ENCODE measurements around the gene GPANK1. TPM values are rescaled to one million over a fixed set of nuclear protein-coding genes. Genes with fewer than 3 reads are reported as not detected.

The GPANK1 gene
- total and polyA plus RNA-seq, 2 of the 13 experiments (the other 11 are each of a cell fraction or from before 2014, with no cell fraction given): 15.4 to 22.8 TPM

DNA sequence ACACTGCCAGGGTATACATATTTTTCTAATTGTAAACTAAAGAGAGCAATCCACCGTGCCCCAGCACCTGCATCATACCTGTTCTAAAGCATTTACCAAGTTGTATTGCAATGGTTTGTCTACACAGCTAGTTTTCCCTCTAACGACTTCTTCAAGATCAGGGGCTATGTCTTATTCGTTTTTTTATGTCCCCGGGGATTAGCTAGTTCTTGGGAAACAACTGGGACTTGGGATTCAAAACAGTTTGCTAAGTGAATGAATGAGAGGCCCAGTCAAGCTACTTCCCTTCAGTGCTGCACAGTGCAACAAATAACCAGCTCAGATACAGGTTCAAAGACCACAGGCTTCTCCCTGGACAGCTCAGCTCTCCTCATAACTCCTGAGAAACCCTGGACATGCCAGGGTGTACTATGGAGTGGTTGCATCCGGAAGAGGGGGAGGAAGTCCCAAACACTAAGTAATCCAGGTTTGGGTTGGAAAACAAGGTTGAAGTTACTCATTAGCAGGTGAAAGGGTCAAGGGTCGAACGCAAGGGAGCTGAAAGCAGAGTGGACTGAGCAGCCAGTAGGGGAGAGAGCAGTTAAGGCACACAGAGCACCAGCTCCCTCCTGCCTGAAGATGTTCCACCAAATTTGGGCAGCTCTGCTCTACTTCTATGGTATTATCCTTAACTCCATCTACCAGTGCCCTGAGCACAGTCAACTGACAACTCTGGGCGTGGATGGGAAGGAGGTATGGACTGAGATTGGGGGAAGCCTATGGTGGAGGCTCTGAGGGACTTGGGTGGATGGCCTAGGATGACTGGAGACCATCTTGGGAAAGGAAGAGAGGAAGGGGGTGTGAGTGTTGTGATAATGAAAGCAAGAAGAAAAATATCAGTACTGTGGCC, 9.2 kb downstream of the GPANK1 start, which contains the start of gene APOM (continued):
- TF ChIP-seq, protein P1, sequence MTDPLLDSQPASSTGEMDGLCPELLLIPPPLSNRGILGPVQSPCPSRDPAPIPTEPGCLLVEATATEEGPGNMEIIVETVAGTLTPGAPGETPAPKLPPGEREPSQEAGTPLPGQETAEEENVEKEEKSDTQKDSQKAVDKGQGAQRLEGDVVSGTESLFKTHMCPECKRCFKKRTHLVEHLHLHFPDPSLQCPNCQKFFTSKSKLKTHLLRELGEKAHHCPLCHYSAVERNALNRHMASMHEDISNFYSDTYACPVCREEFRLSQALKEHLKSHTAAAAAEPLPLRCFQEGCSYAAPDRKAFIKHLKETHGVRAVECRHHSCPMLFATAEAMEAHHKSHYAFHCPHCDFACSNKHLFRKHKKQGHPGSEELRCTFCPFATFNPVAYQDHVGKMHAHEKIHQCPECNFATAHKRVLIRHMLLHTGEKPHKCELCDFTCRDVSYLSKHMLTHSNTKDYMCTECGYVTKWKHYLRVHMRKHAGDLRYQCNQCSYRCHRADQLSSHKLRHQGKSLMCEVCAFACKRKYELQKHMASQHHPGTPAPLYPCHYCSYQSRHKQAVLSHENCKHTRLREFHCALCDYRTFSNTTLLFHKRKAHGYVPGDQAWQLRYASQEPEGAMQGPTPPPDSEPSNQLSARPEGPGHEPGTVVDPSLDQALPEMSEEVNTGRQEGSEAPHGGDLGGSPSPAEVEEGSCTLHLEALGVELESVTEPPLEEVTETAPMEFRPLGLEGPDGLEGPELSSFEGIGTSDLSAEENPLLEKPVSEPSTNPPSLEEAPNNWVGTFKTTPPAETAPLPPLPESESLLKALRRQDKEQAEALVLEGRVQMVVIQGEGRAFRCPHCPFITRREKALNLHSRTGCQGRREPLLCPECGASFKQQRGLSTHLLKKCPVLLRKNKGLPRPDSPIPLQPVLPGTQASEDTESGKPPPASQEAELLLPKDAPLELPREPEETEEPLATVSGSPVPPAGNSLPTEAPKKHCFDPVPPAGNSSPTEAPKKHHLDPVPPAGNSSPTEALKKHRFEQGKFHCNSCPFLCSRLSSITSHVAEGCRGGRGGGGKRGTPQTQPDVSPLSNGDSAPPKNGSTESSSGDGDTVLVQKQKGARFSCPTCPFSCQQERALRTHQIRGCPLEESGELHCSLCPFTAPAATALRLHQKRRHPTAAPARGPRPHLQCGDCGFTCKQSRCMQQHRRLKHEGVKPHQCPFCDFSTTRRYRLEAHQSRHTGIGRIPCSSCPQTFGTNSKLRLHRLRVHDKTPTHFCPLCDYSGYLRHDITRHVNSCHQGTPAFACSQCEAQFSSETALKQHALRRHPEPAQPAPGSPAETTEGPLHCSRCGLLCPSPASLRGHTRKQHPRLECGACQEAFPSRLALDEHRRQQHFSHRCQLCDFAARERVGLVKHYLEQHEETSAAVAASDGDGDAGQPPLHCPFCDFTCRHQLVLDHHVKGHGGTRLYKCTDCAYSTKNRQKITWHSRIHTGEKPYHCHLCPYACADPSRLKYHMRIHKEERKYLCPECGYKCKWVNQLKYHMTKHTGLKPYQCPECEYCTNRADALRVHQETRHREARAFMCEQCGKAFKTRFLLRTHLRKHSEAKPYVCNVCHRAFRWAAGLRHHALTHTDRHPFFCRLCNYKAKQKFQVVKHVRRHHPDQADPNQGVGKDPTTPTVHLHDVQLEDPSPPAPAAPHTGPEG (CRISPR knock-in tag; IDR thresholded peaks at IDR 0.05): no peak; the same call in 1 of the 2 replicates
- TF ChIP-seq ZNF205 (CRISPR knock-in tag; IDR thresholded peaks at IDR 0.05) (peak; percentile 91), MAFK (conservative IDR thresholded peaks at IDR 0.05 in 1 of 2, IDR thresholded peaks at IDR 0.05 in 1 of 2; ENCODE audit: low read length in 2 of 2) (no peak), HMG20B (CRISPR knock-in tag; conservative IDR thresholded peaks at IDR 0.05) (peak; percentile 70; the same call in 1 of the 2 replicates), SPEN (CRISPR knock-in tag; IDR thresholded peaks at IDR 0.05; ENCODE audit: low read depth) (peak; percentile 91; the same call in 1 of the 2 replicates), ZNF264 (CRISPR knock-in tag; IDR thresholded peaks at IDR 0.05) (peak; percentile 97), KDM5B (CRISPR knock-in tag; IDR thresholded peaks at IDR 0.05; ENCODE audit: borderline replicate concordance) (peak; percentile 78; the same call in 1 of the 2 replicates)
- TF ChIP-seq, protein P2, sequence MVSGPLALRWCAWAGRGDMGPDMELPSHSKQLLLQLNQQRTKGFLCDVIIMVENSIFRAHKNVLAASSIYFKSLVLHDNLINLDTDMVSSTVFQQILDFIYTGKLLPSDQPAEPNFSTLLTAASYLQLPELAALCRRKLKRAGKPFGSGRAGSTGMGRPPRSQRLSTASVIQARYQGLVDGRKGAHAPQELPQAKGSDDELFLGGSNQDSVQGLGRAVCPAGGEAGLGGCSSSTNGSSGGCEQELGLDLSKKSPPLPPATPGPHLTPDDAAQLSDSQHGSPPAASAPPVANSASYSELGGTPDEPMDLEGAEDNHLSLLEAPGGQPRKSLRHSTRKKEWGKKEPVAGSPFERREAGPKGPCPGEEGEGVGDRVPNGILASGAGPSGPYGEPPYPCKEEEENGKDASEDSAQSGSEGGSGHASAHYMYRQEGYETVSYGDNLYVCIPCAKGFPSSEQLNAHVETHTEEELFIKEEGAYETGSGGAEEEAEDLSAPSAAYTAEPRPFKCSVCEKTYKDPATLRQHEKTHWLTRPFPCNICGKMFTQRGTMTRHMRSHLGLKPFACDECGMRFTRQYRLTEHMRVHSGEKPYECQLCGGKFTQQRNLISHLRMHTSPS (CRISPR knock-in tag; IDR thresholded peaks at IDR 0.05; ENCODE audit: low read depth): peak; percentile 53; the same call in 1 of the 2 replicates
- TF ChIP-seq, protein P3, sequence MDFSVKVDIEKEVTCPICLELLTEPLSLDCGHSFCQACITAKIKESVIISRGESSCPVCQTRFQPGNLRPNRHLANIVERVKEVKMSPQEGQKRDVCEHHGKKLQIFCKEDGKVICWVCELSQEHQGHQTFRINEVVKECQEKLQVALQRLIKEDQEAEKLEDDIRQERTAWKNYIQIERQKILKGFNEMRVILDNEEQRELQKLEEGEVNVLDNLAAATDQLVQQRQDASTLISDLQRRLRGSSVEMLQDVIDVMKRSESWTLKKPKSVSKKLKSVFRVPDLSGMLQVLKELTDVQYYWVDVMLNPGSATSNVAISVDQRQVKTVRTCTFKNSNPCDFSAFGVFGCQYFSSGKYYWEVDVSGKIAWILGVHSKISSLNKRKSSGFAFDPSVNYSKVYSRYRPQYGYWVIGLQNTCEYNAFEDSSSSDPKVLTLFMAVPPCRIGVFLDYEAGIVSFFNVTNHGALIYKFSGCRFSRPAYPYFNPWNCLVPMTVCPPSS (IDR thresholded peaks at IDR 0.05): no peak
- TF ChIP-seq, protein P4, sequence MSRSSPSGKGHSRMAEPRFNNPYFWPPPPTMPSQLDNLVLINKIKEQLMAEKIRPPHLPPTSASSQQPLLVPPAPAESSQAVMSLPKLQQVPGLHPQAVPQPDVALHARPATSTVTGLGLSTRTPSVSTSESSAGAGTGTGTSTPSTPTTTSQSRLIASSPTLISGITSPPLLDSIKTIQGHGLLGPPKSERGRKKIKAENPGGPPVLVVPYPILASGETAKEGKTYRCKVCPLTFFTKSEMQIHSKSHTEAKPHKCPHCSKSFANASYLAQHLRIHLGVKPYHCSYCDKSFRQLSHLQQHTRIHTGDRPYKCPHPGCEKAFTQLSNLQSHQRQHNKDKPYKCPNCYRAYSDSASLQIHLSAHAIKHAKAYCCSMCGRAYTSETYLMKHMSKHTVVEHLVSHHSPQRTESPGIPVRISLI (CRISPR knock-in tag; IDR thresholded peaks at IDR 0.05; ENCODE audit: borderline replicate concordance): peak; percentile 47; the same call in 1 of the 2 replicates
- TF ChIP-seq, protein P5, sequence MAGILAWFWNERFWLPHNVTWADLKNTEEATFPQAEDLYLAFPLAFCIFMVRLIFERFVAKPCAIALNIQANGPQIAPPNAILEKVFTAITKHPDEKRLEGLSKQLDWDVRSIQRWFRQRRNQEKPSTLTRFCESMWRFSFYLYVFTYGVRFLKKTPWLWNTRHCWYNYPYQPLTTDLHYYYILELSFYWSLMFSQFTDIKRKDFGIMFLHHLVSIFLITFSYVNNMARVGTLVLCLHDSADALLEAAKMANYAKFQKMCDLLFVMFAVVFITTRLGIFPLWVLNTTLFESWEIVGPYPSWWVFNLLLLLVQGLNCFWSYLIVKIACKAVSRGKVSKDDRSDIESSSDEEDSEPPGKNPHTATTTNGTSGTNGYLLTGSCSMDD (CRISPR knock-in tag; IDR thresholded peaks at IDR 0.05): no peak
- TF ChIP-seq, protein P6, sequence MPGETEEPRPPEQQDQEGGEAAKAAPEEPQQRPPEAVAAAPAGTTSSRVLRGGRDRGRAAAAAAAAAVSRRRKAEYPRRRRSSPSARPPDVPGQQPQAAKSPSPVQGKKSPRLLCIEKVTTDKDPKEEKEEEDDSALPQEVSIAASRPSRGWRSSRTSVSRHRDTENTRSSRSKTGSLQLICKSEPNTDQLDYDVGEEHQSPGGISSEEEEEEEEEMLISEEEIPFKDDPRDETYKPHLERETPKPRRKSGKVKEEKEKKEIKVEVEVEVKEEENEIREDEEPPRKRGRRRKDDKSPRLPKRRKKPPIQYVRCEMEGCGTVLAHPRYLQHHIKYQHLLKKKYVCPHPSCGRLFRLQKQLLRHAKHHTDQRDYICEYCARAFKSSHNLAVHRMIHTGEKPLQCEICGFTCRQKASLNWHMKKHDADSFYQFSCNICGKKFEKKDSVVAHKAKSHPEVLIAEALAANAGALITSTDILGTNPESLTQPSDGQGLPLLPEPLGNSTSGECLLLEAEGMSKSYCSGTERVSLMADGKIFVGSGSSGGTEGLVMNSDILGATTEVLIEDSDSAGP (CRISPR knock-in tag; IDR thresholded peaks at IDR 0.05; ENCODE audit: borderline replicate concordance): peak; percentile 85

Data from HepG2 (cell line).